IMR-90 (cell line): Measurements from ENCODE around the gene MKS1.

Source experiments
- FOS ChIP-seq: fragments of 150-350 bp; IDR thresholded peaks from 2 replicates; pipeline ENCODE4 v1.6.1; 2016; ENCODE audit warnings: low read depth, low read length
- MAZ ChIP-seq: IDR thresholded peaks from 2 replicates; pipeline ENCODE4 v1.6.1; 2012; ENCODE audit warnings: low read depth, mild to moderate bottlenecking, low read length, improper control_type of control experiment, moderate library complexity, borderline replicate concordance
- RCOR1 ChIP-seq: IDR thresholded peaks from 2 replicates; pipeline ENCODE4 v1.6.1; 2012; ENCODE audit warnings: mild to moderate bottlenecking, low read length, improper control_type of control experiment; ENCODE audit not compliant: insufficient replicate concordance
- RFX5 ChIP-seq: IDR thresholded peaks from 2 replicates; pipeline ENCODE4 v1.8.0; 2012; ENCODE audit warnings: low read depth, mild to moderate bottlenecking, low read length, moderate library complexity
- TF ChIP-seq, protein P1 (sequence below): fragments of 150-350 bp; IDR thresholded peaks from 2 replicates; pipeline ENCODE4 v1.6.1; 2017; ENCODE audit warnings: mild to moderate bottlenecking, antibody characterized with exemption, low read length, low read depth
- TF ChIP-seq, protein P2 (sequence below): conservative IDR thresholded peaks from 2 replicates; pipeline ENCODE4 v1.5.1; 2012; ENCODE audit warnings: mild to moderate bottlenecking, low read depth, low read length, improper control_type of control experiment

DNA sequence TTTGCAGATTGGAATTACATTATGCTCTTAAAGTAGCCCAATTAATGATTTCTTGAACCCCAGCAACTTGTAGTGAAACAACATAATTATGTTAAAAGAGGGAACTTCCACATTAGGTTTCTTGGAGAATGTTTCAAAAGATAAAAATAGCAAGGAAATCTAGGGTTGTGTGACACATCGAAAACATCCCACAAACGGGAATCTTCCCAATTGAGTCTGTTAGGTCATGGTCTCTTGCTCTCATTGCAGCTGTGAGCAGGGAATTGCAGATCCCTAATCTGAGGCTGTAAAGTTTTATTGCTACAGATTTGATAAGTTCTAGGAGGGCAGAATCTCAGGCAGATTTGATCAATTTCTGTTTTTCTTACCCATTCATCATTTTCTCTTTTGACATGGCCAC, 12.6 kb upstream of the MKS1 start:
- TF ChIP-seq FOS: no peak
- TF ChIP-seq, protein P1, sequence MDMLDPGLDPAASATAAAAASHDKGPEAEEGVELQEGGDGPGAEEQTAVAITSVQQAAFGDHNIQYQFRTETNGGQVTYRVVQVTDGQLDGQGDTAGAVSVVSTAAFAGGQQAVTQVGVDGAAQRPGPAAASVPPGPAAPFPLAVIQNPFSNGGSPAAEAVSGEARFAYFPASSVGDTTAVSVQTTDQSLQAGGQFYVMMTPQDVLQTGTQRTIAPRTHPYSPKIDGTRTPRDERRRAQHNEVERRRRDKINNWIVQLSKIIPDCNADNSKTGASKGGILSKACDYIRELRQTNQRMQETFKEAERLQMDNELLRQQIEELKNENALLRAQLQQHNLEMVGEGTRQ: no peak
- TF ChIP-seq RFX5: no peak
- no peak for TF ChIP-seq RCOR1
- TF ChIP-seq, protein P2, sequence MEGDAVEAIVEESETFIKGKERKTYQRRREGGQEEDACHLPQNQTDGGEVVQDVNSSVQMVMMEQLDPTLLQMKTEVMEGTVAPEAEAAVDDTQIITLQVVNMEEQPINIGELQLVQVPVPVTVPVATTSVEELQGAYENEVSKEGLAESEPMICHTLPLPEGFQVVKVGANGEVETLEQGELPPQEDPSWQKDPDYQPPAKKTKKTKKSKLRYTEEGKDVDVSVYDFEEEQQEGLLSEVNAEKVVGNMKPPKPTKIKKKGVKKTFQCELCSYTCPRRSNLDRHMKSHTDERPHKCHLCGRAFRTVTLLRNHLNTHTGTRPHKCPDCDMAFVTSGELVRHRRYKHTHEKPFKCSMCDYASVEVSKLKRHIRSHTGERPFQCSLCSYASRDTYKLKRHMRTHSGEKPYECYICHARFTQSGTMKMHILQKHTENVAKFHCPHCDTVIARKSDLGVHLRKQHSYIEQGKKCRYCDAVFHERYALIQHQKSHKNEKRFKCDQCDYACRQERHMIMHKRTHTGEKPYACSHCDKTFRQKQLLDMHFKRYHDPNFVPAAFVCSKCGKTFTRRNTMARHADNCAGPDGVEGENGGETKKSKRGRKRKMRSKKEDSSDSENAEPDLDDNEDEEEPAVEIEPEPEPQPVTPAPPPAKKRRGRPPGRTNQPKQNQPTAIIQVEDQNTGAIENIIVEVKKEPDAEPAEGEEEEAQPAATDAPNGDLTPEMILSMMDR: no peak
- TF ChIP-seq MAZ: no peak
